HEK293 (cell line): ENCODE results near the gene BID.

Source experiments
- CTCF ChIA-PET: fragments of 350-600 bp; formaldehyde crosslinking; extraction: SDS; loops from one replicate; lab custom pipeline; 2021; ENCODE audit warnings: antibody characterized with exemption; lab: Yijun Ruan, JAX
- POLR2A ChIA-PET: fragments of 300-600 bp; formaldehyde crosslinking; extraction: SDS; loops from one replicate; lab custom pipeline; 2020; ENCODE audit warnings: antibody characterized with exemption, inconsistent platforms; lab: Yijun Ruan, JAX
- H3K27ac ChIP-seq: fragments of 200-500 bp; sonication (Bioruptor generic); 2 replicates; pipeline ENCODE4 v1.5.1; 2014; ENCODE audit warnings: low read depth, low read length, control low read depth, inconsistent platforms; ENCODE audit errors: extremely low read depth
- H3K36me3 ChIP-seq, 2 experiments: fragments of 200-500 bp in 1 of 2; sonication (Bioruptor generic) in 1 of 2; 1 replicate in 1 of 2; 2 replicates in 1 of 2; pipeline ENCODE4 v1.5.1; 2014 to 2017; ENCODE audit warnings: inconsistent platforms in 2 of 2, low read length in 2 of 2; ENCODE audit not compliant: control insufficient read depth in 2 of 2, insufficient read depth in 1 of 2
- H3K4me1 ChIP-seq: fragments of 200-500 bp; sonication (Bioruptor generic); 2 replicates; pipeline ENCODE4 v1.5.1; 2014; ENCODE audit warnings: mild to moderate bottlenecking, low read length, inconsistent platforms; ENCODE audit not compliant: control insufficient read depth, insufficient read depth
- H3K4me3 ChIP-seq: 2 replicates; pipeline ENCODE4 v1.5.1; 2011; ENCODE audit warnings: low read depth, mild to moderate bottlenecking, control low read depth, low read length, moderate library complexity
- H3K9me3 ChIP-seq: fragments of 200-500 bp; sonication (Bioruptor generic); 2 replicates; pipeline ENCODE4 v1.5.1; 2014; ENCODE audit warnings: low read depth, low read length, inconsistent platforms; ENCODE audit not compliant: control insufficient read depth, insufficient read depth
- GLI2 ChIP-seq: fragments of 450-650 bp; formaldehyde crosslinking; IDR thresholded peaks from 2 replicates; pipeline ENCODE4; 2017; ENCODE audit warnings: missing biosample characterization, missing genetic modification characterization, low read depth, borderline replicate concordance
- GLI4 ChIP-seq: fragments of 450-650 bp; formaldehyde crosslinking; IDR thresholded peaks from 2 replicates; pipeline ENCODE4 v1.5.1; 2016; ENCODE audit warnings: missing biosample characterization, missing genetic modification characterization
- IKZF3 ChIP-seq: fragments of 450-650 bp; IDR thresholded peaks from 2 replicates; pipeline ENCODE4 v1.5.0; 2018; ENCODE audit warnings: missing biosample characterization, mild to moderate bottlenecking, missing genetic modification characterization, moderate library complexity
- KLF10 ChIP-seq: fragments of 450-650 bp; IDR thresholded peaks from 2 replicates; pipeline ENCODE4 v1.5.1; 2018; ENCODE audit warnings: missing biosample characterization, mild to moderate bottlenecking, missing genetic modification characterization
- PRDM2 ChIP-seq: fragments of 450-650 bp; formaldehyde crosslinking; IDR thresholded peaks from 2 replicates; pipeline ENCODE4 v1.5.1; 2016; ENCODE audit warnings: missing biosample characterization, missing genetic modification characterization, borderline replicate concordance
- TCF7L2 ChIP-seq: IDR thresholded peaks from 2 replicates; pipeline ENCODE4 v1.6.1; 2011; ENCODE audit warnings: low read depth, mild to moderate bottlenecking, inconsistent platforms, low read length, moderate library complexity, borderline replicate concordance
- ZBTB49 ChIP-seq: fragments of 450-650 bp; formaldehyde crosslinking; IDR thresholded peaks from 2 replicates; pipeline ENCODE4 v1.5.1; 2016; ENCODE audit warnings: missing biosample characterization, missing genetic modification characterization, low read depth
- ZNF121 ChIP-seq: fragments of 450-650 bp; formaldehyde crosslinking; IDR thresholded peaks from 2 replicates; pipeline ENCODE4 v1.5.1; 2016; ENCODE audit warnings: missing biosample characterization, missing genetic modification characterization
- ZNF133 ChIP-seq: fragments of 450-650 bp; formaldehyde crosslinking; IDR thresholded peaks from 2 replicates; pipeline ENCODE4 v1.5.1; 2016; ENCODE audit warnings: missing biosample characterization, missing genetic modification characterization
- ZNF140 ChIP-seq: fragments of 450-650 bp; formaldehyde crosslinking; IDR thresholded peaks from 2 replicates; pipeline ENCODE4 v1.5.1; 2016; ENCODE audit warnings: missing biosample characterization, missing genetic modification characterization
- ZNF530 ChIP-seq: fragments of 450-650 bp; formaldehyde crosslinking; IDR thresholded peaks from 2 replicates; pipeline ENCODE4 v1.5.1; 2016; ENCODE audit warnings: low read depth, missing biosample characterization, missing genetic modification characterization
- ZNF544 ChIP-seq: fragments of 450-650 bp; formaldehyde crosslinking; IDR thresholded peaks from 2 replicates; pipeline ENCODE4 v1.5.0; 2017; ENCODE audit warnings: missing biosample characterization, missing genetic modification characterization
- ZNF626 ChIP-seq: fragments of 450-650 bp; sonication (Bioruptor Pico); formaldehyde crosslinking; IDR thresholded peaks from 2 replicates; pipeline ENCODE4 v1.5.1; 2018; ENCODE audit warnings: missing biosample characterization, missing genetic modification characterization, inconsistent platforms
- ZNF660 ChIP-seq: fragments of 450-650 bp; IDR thresholded peaks from 2 replicates; pipeline ENCODE4 v1.5.1; 2018; ENCODE audit warnings: missing biosample characterization, mild to moderate bottlenecking, missing genetic modification characterization
- ZNF670 ChIP-seq: fragments of 450-650 bp; formaldehyde crosslinking; IDR thresholded peaks from 2 replicates; pipeline ENCODE4 v1.5.1; 2016; ENCODE audit warnings: missing biosample characterization, missing genetic modification characterization, low read depth
- ZNF768 ChIP-seq: fragments of 450-650 bp; formaldehyde crosslinking; IDR thresholded peaks from 2 replicates; pipeline ENCODE4 v1.5.1; 2018; ENCODE audit warnings: missing biosample characterization, mild to moderate bottlenecking, missing genetic modification characterization
- ZSCAN4 ChIP-seq: fragments of 450-650 bp; formaldehyde crosslinking; IDR thresholded peaks from 2 replicates; pipeline ENCODE4 v1.5.1; 2017; ENCODE audit warnings: missing biosample characterization, missing genetic modification characterization
- ZSCAN5A ChIP-seq: fragments of 450-650 bp; formaldehyde crosslinking; IDR thresholded peaks from 2 replicates; pipeline ENCODE4 v1.5.1; 2016; ENCODE audit warnings: missing biosample characterization, missing genetic modification characterization
- TF ChIP-seq, protein P1 (sequence below): fragments of 450-650 bp; formaldehyde crosslinking; IDR thresholded peaks from 2 replicates; pipeline ENCODE4 v1.5.0; 2017; ENCODE audit warnings: missing biosample characterization, missing genetic modification characterization, borderline replicate concordance

Gene BID

GRCh38 chr22:17703811-17704210 lies 70.5 kb downstream of the BID start:
- TF ChIP-seq ZNF626 (tag by site-specific recombination) (no peak), ZNF660 (tag by site-specific recombination) (no peak), TCF7L2 (no peak), KLF10 (tag by site-specific recombination) (no peak), ZBTB49 (tag by site-specific recombination) (no peak), ZSCAN5A (no peak), GLI4 (tag by site-specific recombination) (no peak)
- TF ChIP-seq, protein P1, sequence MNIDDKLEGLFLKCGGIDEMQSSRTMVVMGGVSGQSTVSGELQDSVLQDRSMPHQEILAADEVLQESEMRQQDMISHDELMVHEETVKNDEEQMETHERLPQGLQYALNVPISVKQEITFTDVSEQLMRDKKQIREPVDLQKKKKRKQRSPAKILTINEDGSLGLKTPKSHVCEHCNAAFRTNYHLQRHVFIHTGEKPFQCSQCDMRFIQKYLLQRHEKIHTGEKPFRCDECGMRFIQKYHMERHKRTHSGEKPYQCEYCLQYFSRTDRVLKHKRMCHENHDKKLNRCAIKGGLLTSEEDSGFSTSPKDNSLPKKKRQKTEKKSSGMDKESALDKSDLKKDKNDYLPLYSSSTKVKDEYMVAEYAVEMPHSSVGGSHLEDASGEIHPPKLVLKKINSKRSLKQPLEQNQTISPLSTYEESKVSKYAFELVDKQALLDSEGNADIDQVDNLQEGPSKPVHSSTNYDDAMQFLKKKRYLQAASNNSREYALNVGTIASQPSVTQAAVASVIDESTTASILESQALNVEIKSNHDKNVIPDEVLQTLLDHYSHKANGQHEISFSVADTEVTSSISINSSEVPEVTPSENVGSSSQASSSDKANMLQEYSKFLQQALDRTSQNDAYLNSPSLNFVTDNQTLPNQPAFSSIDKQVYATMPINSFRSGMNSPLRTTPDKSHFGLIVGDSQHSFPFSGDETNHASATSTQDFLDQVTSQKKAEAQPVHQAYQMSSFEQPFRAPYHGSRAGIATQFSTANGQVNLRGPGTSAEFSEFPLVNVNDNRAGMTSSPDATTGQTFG = no peak
- Histone ChIP-seq H3K27ac (no peak overlapping the region), H3K4me3 (no peak overlapping the region), H3K36me3 (peaks cover 5 to 14% of the 10 kb centered on the region in 2 experiments), H3K4me1 (peaks cover 14% of the 10 kb centered on the region; the same call in 1 of the 2 replicates), H3K9me3 (no peaks in the 10 kb centered on the region)
- POLR2A ChIA-PET = interaction anchor here (0.8 kb wide), 1 partner anchor 721 kb away, joined by 3 read pairs; no protein-coding TSS in a partner anchor
- CTCF ChIA-PET = no interaction called here

- H3K27ac ChIP-seq = no peak overlapping the region
- no peak overlapping the region for H3K4me3 ChIP-seq
- CTCF ChIA-PET = no interaction called here
- POLR2A ChIA-PET = no interaction called here
- peaks cover 5 to 14% of the 10 kb centered on the region in 2 experiments for H3K36me3 ChIP-seq
- H3K4me1 ChIP-seq = no peaks in the 10 kb centered on the region
- H3K9me3 ChIP-seq = no peaks in the 10 kb centered on the region
- TF ChIP-seq ZSCAN4 (tag by site-specific recombination) (no peak), ZNF768 (tag by site-specific recombination) (no peak), ZNF670 (no peak), IKZF3 (tag by site-specific recombination) (no peak), GLI2 (tag by site-specific recombination) (no peak), ZNF530 (tag by site-specific recombination) (no peak), ZNF121 (tag by site-specific recombination) (no peak), ZNF544 (tag by site-specific recombination) (no peak), TCF7L2 (no peak), PRDM2 (tag by site-specific recombination) (no peak), ZNF140 (tag by site-specific recombination) (no peak), ZNF133 (tag by site-specific recombination) (no peak)
Measured at GRCh38 chr22:17700778-17701177, 73.5 kb downstream of the BID start.
